Measurements from ENCODE around the gene EPHA10.

DNA sequence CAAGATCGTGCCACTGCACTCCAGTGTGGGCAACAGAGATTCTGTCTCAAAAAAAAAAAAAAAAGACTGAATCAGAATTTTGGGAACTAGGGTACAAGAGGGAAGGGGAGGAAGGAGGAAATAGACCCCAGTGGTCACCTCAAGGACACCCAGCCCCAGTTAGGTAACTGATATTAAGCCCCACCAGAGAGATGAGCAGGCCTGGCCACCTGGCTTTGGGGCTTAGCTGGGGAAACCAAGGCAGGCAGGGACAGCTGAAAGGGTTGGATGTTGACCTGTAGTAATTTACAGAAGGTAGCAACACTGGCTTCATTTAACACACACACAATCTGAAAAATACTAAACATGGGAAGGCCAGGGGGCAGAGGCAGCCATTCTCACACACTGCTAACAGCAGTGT is 37.5 kb upstream of the EPHA10 start:
- TF ChIP-seq SMC3 (IDR thresholded peaks at IDR 0.05) (no peak), POLR2A (IDR thresholded peaks at IDR 0.05; ENCODE audit: low read length) (no peak), GATA3 (IDR thresholded peaks at IDR 0.05; ENCODE audit: borderline replicate concordance) (no peak), MAZ (IDR thresholded peaks at IDR 0.05; ENCODE audit: borderline replicate concordance, low read depth, low read length) (no peak)
- TF ChIP-seq, protein P1, sequence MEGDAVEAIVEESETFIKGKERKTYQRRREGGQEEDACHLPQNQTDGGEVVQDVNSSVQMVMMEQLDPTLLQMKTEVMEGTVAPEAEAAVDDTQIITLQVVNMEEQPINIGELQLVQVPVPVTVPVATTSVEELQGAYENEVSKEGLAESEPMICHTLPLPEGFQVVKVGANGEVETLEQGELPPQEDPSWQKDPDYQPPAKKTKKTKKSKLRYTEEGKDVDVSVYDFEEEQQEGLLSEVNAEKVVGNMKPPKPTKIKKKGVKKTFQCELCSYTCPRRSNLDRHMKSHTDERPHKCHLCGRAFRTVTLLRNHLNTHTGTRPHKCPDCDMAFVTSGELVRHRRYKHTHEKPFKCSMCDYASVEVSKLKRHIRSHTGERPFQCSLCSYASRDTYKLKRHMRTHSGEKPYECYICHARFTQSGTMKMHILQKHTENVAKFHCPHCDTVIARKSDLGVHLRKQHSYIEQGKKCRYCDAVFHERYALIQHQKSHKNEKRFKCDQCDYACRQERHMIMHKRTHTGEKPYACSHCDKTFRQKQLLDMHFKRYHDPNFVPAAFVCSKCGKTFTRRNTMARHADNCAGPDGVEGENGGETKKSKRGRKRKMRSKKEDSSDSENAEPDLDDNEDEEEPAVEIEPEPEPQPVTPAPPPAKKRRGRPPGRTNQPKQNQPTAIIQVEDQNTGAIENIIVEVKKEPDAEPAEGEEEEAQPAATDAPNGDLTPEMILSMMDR (IDR thresholded peaks at IDR 0.05) = no peak
